Right lobe of liver (tissue), 4 donors: ENCODE data around the gene IGSF21.

Experiments used
- POLR2A ChIP-seq: fragments of 450-650 bp; IDR thresholded peaks from one replicate; pipeline ENCODE4 v1.6.1; 2017; ENCODE audit warnings: antibody characterized with exemption, mild to moderate bottlenecking
- TF ChIP-seq, protein P1 (sequence below), 4 donors: fragments of 200-600 bp in 3 of 4; fragments of 450-650 bp in 1 of 4; IDR thresholded peaks; one replicate each; pipeline versions ENCODE4 v1.5.1 to v1.8.0; 2016 to 2022; ENCODE audit warnings: antibody characterized with exemption in 4 of 4, mild to moderate bottlenecking in 2 of 4
- donor health status: DM: no; HTN: no; CAD: no.
- donor health status: DM: no; HTN: no; CAD: no.
- donor health status: DM: no; HTN: yes; CAD: no.

DNA sequence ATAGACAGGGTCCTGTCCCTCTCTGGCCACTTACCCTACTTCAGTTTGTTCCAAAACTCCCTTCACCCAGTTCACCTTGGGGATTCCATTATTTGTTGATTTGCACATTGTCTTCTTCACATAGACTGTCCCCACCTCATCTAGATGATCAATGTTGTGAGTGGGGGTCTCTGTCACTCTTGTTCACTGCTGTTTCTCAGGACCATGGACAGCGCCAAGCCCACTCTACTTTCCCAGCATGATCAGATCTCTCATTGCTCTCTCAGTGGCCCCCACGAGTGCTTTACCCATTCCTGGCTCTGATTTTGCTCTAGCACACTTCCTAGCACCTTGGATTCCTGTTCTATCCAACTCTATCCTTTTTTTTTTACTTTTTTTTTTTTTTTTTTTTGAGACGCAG lies 45.4 kb upstream of the IGSF21 start:
- TF ChIP-seq, protein P1, sequence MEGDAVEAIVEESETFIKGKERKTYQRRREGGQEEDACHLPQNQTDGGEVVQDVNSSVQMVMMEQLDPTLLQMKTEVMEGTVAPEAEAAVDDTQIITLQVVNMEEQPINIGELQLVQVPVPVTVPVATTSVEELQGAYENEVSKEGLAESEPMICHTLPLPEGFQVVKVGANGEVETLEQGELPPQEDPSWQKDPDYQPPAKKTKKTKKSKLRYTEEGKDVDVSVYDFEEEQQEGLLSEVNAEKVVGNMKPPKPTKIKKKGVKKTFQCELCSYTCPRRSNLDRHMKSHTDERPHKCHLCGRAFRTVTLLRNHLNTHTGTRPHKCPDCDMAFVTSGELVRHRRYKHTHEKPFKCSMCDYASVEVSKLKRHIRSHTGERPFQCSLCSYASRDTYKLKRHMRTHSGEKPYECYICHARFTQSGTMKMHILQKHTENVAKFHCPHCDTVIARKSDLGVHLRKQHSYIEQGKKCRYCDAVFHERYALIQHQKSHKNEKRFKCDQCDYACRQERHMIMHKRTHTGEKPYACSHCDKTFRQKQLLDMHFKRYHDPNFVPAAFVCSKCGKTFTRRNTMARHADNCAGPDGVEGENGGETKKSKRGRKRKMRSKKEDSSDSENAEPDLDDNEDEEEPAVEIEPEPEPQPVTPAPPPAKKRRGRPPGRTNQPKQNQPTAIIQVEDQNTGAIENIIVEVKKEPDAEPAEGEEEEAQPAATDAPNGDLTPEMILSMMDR (IDR thresholded peaks at IDR 0.05), result no peak
- TF ChIP-seq POLR2A, result no peak
